Stimulated activated CD8-positive, alpha-beta memory T cell treated with anti-CD3 and anti-CD28 coated beads, Interleukin-2, amount 100 ng/mL, for 48 hours (primary cell): ENCODE data around the gene CHKA.
"Not testable (repeated sequence)": the region's sequence is repeated elsewhere in the genome, so short reads cannot be mapped to it uniquely, and the experiment has no call there.

ENCODE experiments used
- DNase-seq, 2 donors: peaks; one replicate each; pipeline ENCODE4 v3.0.0-alpha.2; 2020; ENCODE audit warnings: low read depth in 2 of 2

Gene CHKA

DNA sequence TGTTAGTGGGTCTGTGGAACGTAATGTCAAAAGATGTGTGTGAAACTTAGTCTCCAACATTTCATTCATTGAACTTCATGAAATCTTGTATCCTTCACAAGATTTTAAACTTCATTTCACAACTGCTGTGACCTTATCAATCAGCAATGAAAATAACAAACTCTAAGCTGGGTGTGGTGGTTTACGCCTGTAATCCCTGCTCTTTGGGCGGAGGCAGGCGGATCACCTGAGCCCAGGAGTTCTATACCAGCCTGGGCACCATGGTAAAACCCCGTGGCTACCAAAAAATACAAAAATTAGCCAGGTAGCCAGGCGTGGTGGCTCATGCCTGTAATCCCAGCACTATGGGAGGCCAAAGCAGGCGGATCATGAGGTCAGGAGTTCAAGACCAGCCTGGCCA lies 5.1 kb downstream of the CHKA start:
- no peak for DNase-seq

DNA sequence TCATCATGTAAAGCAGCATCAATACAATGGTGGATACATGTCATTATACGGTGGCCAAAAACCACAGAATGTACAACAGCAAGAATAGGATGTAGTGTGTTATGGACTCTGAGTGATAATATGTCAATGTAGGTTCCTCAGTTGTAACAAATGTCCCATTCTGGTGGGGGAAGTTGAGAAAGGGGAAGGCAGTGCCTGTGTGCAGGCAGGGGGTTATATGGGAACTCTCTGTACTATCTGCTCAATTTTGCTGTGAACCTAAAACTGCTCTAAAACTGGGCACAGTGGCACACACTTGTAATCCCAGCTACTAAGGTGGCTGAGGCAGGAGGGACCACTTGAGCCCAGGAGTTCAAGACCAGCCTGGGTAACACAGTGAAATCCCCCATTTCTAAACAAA lies 5.9 kb downstream of the CHKA start:
- no peak for DNase-seq

DNA sequence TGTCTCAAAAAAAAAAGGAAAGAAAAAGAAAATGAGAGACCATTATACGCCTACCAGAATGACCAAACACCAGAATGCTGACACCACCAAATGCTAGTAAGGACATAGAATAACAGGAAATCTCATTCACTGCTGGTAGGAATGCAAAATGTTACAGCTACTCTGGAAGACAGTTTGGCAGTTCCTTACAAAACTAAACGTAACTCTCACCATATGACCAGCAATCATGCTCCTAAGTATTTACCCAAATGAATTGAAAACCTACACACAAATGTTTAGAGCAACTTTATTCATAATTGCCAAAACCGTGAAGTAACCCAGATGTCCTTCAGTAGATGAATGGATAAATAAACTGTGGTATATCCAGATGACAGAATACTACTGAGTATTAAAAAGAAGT lies 7.2 kb downstream of the CHKA start:
- DNase-seq = no peak

DNA sequence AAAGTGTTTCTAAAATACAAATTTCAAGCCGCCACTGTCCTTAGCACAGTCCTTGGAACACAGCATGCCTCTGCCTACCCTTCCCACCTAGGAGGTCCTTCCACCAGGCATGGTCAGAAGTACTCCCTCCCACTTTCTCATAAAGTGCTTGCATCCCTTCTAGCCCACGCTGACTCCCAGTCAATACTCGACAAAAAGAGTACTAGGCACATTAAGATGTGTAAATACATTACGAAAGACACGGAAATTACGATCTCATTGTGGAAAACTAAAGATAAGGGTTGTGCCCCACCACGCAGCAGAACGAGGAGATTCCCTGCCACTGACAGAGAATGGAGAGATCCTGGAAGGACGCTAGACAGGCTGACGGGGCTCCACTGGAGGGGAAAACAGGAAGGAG lies 13.5 kb downstream of the CHKA start:
- no peak for DNase-seq

DNA sequence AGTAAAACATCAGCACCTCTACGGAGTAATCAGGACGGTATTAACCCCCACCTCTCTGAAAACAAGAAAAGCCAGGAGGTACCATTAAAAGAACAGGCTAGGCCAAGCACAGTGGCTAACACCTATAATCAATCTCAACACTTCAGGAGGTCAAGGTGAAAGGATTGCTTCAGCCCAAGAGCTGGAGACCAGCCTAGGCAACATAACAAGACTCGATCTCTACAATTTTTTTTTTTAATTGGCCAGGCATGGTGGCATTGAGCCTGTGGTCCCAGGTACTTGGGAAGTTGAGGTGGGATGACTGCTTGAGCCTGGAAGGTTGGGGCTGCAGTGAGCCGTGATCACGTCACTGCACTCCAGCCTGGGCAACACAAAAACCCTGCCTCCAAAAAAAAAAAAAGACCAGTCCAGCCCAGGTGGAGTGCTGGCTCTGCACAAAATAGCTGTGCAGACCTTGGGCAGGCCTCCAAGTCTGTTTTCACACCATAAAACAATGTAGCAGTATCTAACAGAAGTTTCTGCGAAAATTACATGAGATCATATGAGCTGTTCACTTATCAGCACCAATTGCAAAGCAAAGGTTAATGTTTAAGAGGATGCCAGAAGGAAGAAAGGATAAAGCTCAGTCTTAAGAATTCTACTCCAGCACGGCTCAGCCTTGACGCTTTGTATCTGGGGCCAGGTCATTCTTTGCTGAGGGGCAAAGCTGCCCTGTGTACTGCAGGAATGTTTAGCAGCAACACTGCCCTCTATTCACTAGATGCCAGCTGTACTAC lies 14.8 kb downstream of the CHKA start:
- no peak for DNase-seq

DNA sequence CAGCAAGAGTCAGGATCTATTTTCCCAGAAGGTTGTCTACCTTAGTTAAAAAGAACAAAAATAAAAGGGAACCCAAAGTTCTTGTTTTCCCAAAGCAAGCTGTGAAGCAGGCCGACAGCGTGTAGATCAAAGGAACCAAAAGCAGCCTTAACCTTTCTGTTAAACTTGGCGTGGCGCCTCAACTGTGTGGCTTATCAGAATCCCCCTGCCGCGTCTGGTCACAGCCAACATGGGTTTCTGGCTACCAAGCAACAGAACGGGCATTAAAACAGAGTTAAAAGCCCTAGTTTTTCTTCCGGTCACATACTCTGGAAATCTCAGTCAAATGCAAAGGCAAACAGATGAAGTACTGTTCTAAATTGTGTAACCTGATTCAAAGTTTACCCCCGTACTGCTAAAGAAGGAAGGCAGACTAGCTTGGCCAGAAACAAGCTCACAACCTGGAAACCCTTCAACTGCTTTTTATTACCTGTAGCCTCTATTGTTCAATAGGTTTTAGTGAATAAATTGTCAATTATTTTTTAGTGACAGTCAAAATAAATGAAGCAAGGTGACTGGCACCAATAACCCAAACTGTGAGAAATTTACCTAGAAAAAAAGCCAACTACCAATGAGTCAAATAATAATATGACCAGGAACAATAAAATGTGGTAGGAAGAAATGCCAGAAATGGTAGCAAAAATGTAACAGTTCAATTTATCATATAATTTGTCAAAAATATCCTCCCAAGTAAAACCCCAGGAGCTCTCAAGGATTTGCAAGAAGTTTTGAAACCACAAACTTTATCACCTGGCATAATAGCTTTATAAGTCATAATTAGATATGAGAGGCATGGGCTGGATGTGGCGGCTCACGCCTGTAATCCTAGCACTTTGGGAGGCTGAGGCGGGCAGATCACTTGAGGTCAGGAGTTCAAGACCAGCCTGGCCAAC lies 21.4 kb downstream of the CHKA start:
- peak in 1 of 2 donors; percentile 22 for DNase-seq

DNA sequence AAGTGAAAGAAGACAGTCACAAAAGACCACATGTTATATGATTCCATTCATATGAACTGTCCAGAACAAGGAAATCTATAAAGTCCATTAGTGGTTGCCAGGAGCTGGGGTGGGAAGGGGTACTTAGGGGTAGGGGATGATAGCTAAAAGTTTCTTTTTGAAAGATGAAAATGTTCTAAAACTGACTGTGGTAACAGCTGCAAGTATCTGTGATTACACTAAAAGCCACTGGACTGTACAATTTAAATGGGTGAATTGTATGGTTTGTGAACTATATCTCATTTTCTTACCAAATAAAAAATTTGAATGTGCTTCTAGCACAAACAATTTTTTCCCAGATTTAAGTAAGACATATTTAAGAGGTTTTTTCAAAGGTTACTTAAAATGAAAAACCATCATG lies 22.1 kb downstream of the CHKA start:
- no peak for DNase-seq

DNA sequence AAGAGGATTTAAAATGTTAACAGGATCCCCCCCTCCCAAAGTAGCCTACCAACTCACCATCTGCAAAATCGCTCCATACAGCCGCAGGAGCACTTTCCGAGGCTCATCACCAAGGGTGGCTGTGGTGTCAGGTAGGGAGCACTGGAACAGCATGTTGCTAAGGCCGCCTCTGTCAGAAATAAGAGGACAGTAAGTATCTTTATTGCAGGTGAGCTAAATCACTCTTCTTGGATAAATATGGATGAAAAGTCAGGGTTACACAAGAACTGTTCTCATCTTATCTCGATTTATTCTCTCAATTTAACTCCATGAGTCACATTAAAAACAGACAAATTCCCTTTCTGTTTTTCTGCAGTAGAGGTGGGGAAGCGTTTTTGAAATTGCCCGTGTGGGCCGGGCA lies 24.2 kb downstream of the CHKA start:
- DNase-seq = no peak

DNA sequence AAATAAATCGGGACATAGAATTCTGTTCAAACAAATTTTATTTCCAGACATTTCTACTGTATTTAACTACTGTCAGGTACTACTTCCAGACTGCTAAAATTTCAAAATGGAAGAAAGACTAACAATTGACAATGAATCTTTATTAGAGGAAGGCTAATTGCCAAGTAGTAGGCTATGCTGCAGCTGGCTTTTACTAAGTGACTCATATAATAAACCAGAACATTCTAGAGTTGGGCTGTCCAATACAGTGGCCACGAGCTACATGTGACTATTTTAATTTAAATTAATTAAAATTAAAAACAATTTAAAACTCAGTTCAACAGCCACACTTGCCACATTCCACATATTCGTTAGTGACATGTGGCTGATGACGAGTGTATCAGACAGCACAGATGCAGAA lies 27.6 kb downstream of the CHKA start:
- no peak for DNase-seq

DNA sequence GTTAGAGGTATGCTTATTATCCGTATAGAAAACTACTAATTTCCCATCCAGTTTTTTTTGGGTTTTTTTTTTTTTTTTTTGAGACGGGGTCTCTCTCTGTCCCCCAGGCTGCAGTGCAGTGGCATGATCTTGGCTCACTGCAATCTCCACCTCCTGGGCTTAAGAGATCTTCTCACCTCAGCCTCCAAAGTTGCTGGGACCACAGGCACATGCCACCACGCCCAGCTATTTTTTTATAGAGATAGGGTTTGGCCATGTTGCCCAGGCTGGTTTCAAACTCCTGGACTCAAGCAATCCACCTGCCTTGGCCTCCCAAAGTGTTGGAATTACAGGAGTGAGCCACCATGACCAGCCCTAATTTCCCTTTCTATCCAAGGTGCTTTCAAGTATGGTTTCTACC lies 28.2 kb downstream of the CHKA start:
- not testable (repeated sequence) for DNase-seq

DNA sequence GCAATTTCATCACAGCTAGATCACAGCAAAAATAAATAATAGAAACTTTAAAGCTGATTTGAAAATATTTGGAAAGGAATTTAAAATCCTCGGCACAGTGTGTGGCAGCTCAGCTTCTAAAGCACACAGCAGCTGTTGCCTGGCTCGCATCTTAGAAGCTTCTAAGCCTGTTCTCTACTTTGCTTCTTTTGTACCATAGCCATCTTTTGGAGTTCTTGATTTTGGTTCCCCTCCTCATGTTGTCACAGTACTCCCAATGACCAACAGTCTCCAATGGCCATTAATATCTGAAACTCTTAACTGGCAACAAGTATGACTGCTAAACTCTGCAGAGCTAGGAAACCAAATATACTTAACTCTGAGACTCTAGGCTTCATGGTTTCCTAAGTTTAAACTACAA lies 28.8 kb downstream of the CHKA start:
- DNase-seq = no peak

DNA sequence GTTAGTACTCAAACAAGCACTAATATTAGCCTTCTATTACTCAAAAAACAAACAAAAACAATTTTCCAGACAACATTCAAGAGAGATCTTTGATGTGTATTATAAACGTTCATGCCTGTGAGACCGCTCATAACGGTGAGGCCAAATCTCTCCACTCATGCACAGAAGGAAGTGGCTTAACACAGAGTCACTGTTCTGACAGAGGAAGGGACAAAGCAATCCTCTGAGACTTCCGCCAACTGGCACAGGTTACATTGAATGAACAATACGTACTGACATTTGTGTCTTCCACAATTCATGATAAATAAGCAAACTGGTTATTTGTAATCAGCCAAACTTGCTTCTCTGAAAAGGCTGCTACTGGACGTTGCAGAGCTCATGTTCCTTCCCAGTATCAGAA lies 30.5 kb downstream of the CHKA start:
- DNase-seq = no peak

DNA sequence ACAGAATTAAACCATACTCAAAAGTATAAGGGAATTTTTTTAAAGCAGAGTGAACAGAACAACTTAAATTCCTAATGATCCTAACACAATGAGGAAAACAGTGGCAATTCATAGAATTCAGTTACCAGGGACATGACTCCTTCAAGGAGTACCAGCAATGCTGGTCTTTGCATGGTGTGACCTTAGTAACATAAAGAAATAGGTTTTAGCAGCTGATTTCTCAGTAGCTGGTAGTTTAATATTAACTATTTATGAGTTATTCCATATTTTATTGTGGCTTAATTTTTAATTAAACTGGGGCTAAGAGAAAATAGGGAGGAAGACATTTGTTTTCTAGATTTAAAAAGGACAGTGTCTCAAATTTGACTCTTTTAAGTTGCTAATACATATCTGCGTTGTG lies 30.9 kb downstream of the CHKA start:
- DNase-seq = no peak

DNA sequence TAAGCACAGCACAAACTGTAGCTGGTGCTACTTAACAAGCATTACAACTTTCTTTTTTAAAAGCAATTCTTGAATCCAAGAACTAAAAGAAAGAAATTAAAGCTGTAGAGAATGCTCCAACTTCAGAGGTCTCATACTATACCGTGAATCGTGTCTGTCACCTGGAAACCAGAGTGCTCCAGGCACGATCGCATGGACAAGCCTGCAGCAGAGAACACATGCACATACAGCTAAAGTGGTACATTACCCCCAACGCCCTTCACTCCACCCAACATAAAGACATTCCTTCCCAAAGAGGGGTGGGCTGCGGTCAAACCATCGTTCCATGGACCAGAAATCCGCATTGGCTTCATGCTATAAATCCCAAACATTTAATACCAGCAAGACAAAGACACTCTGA lies 31.5 kb downstream of the CHKA start:
- DNase-seq = no peak

DNA sequence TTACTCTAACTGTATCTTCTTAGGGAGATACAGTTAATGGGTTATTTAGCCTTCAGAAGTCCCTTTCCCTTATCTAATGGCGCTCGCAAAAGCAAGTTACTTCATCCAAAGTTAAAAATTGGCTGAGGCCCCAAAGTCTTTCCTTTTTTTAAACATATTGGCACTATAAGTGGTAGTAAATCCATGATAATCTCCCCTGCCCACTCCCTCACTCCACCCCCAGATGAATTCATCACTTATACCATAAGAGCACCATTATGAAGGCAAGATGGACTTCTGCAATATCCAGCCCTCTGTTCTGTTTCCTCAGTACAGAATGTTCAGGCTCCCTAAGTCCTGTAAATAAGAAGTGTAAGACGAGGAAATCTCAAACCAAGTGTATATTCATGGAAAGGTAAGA lies 37.7 kb downstream of the CHKA start:
- DNase-seq = no peak

DNA sequence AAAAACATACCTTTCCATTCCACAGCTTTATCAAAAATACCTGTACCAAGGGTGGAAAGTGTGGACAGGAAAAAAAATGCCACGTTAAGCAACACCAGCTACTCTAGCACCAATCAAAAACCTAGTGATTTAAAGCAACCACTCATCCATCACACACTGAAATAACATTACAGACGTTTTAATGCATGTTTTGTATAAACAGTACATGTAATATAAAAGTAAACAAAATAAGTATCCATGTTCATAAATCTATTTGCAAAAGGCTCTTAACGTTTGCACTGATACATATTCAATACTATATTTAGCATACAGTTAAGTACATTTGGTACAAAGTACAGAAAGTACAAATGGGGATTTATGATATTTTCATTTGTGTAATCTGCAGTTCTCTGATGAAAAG lies 38.7 kb downstream of the CHKA start:
- DNase-seq = no peak

DNA sequence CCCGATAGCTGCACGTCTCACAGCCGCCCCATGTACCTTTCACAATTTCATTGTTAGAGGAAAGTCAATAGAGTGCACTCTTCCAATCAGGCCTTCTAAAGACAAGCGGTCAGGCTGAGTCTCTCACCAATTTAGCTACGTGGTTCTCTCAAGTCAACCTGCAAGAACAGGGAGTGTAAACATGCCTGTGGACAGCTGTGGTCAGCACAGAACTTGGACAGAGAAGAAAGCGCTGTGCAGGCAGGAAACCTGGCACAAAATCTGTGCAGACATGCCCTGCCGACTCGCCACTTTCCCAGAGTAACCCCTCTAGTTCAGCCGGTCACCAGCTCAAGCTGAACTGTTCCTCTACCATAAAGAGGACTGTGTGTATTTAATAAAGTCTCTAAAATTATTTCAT lies 39.5 kb downstream of the CHKA start:
- no peak for DNase-seq

DNA sequence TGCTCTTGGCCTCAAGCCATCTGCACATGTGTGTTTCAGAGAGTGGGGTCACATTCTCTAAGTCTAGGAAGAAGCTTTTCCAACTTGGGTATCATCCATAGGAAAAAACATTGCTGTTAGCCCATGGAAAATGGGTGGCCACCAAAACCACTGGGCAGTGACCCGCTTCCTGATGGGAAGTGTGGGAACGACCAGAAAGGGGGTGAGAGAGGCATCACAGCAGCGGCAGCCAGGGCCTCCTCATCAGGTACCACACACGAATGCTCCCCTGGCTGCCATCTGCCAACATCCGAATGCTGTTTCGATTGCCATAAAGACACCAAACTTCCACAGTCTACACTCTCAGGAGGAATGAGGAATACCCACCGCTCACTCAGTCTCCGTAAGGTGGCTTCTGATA lies 40.3 kb downstream of the CHKA start:
- no peak for DNase-seq

DNA sequence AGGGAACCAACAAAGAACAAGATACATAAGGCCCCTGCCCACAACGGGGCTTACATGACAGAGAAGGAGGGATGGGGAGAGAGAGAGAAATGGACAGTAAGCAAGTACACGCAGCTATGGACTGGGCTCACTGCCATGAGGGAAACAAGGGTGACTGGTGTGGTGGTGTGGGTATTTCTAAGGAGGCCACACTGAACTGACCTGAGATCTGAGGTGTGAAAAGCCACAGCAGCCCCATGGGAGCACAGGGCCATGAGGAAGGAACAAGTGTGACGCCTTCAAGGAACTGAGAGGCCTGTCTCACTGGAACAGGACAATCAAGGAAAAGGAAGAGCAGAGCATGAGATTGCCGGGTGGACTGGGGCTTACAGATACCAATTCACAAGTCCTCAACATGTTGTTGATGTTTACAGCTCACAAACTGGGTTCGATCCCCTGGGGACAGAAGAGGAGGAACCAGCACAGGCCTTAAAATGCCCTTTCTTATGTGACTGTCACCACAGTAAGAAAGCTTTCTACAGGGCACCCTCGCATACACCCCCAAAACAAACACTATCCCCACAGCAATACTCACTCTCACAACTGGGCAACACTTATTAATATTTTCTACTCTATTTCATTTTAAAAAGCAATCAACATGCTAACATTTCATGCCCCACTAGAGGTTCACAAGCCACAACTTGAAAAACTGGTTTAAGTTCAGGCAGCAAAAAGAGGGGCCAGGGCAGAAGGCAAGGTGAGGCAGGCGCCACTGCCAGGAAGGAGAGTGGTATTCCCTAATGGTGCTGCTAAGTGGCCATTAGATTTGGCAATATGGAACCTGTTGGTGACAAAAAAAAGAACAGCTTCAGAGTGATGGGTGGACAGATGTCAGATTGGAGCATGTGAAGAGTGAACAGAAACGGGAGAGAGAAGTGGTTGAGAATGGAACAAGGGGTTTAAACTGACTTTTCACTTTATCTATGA lies 43.3 kb downstream of the CHKA start:
- no peak for DNase-seq

DNA sequence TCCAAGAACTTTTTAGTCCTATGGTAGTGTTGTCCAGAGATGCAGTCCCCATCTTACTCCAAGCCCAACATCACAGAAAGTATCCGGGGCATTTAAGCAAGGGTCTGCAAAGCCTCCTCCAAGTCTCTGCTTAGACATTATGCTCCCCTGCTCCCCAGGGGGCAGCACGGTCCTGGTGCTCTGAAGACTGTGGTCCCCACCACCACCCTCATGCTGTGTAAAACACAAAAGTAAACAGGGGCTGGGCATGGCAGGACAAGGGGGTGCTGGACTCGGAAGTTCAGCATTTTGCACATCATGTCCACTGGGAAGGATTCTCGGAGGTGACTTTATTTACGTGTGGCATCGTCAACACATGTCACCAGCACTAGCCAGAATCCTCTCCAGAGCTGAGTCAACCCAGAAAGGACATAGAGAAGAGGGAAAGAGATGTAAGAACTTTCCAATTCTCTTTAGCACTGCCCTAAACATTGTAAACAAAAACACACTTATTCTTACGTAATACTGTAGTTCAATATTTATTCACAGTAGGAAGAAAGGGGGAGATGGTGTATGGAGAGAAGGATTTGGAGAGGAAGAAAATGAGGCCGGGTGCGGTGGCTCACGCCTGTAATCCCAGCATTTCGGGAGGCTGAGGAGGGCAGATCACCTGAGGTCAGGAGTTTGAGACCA lies 44.7 kb downstream of the CHKA start:
- no peak for DNase-seq

DNA sequence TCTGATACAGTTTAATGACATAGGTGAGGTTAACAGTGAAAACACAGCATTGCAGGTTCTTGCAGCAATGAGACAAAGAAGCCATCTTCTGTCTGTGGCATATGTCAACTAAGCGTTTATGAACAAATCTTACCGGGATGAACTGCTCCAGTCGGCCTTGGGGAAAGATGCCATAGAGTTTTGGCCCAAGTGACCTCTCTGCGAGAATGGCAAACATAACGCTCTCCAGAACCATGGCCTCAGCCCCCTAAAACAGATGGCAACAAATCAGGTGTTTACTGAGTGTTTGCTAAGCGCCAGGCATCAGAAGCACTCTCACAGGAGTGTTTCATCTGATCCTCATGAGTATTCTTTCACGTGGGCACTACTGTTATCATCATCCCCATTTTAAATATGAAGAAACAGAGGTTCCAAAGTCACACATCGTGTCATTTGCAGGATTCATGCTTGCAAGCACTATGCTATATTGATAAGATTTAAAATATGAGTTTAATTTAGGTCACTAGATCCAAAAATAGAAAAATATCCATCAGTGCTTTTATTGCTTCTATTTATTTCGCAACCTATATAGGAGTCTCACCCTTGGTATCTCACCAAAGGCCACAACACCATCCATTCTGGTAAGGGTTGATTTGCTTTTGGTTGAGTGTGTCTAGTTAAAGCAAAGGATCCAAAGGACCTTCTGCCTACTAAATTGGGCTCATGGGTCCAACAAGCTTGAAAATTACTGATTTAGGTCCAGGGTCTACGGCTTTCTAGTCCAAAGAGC lies 46.4 kb downstream of the CHKA start:
- no peak for DNase-seq
